ENCODE results near the gene PRKCZ.

- no peak for TF ChIP-seq EZH2 (IDR thresholded peaks at IDR 0.05; ENCODE audit: insufficient read depth, poor library complexity, severe bottlenecking)
- no peak for TF ChIP-seq EZH2phosphoT487 (IDR thresholded peaks at IDR 0.05; ENCODE audit: insufficient read depth, low read depth)
These were observed 3.9 kb upstream of the PRKCZ start for GRCh38 chr1:2046174-2046917.

Data from GM23248 (cell line).